ENCODE measurements around the gene TNFSF8. TPM values are rescaled to one million over a fixed set of nuclear protein-coding genes. Genes with fewer than 3 reads are reported as not detected.

The TNFSF8 gene
- total RNA-seq, 1 donor: not detected

GRCh38 chr9:114953959-114954358 is 23.6 kb upstream of the TNFSF8 start:
- no peak overlapping the region for H3K4me3 ChIP-seq (ENCODE audit: low read depth, low read length)
- peak; percentile 87 for DNase-seq (ENCODE audit: low read depth)

GRCh38 chr9:114953046-114953445 is 22.7 kb upstream of the TNFSF8 start:
- H3K4me3 ChIP-seq (ENCODE audit: low read depth, low read length): no peak overlapping the region
- TF ChIP-seq CTCF (IDR thresholded peaks at IDR 0.05; ENCODE audit: insufficient read depth, low read length): no peak
- DNase-seq (ENCODE audit: low read depth): no peak

More at GRCh38 chr9:114953959-114954358, 23.6 kb upstream of the TNFSF8 start:
- TF ChIP-seq CTCF (IDR thresholded peaks at IDR 0.05; ENCODE audit: insufficient read depth, low read length): no peak

- no peak for TF ChIP-seq CTCF (IDR thresholded peaks at IDR 0.05; ENCODE audit: insufficient read depth, low read length)
Measured at GRCh38 chr9:114950761-114951160, 20.4 kb upstream of the TNFSF8 start.

GRCh38 chr9:114947058-114947457 is 16.7 kb upstream of the TNFSF8 start:
- no peak for TF ChIP-seq CTCF (IDR thresholded peaks at IDR 0.05; ENCODE audit: insufficient read depth, low read length)
- DNase-seq (ENCODE audit: low read depth): no peak
- H3K4me3 ChIP-seq (ENCODE audit: low read depth, low read length): no peak overlapping the region

More at GRCh38 chr9:114950761-114951160, 20.4 kb upstream of the TNFSF8 start:
- H3K4me3 ChIP-seq (ENCODE audit: low read depth, low read length): no peak overlapping the region
- no peak for DNase-seq (ENCODE audit: low read depth)

- H3K4me3 ChIP-seq (ENCODE audit: low read depth, low read length): no peak overlapping the region
- no peak for TF ChIP-seq CTCF (IDR thresholded peaks at IDR 0.05; ENCODE audit: insufficient read depth, low read length)
- no peak for DNase-seq (ENCODE audit: low read depth)
Measured at GRCh38 chr9:114945616-114946412, 15.4 kb upstream of the TNFSF8 start.

GRCh38 chr9:114941376-114941775 is 11.0 kb upstream of the TNFSF8 start:
- H3K4me3 ChIP-seq (ENCODE audit: low read depth, low read length): no peak overlapping the region
- no peak for TF ChIP-seq CTCF (IDR thresholded peaks at IDR 0.05; ENCODE audit: insufficient read depth, low read length)
- DNase-seq (ENCODE audit: low read depth): peak; percentile 3
